HepG2 (cell line): Measurements from ENCODE around the gene CPLX1. TPM values are rescaled to one million over a fixed set of nuclear protein-coding genes. Genes with fewer than 3 reads are reported as not detected.
A peak's percentile ranks its signal among the peaks of the same experiment; 100 is the strongest.

Experiments used
- ATAC-seq: fragments of 200-7000 bp; cut with Tn5 transposase; 3 replicates; pipeline ENCODE4 v1.9.1; 2020; ENCODE audit warnings: mild to moderate bottlenecking, moderate library complexity
- BruUV-seq: library from RNA; stranded (reverse); fragments of 400-500 nt; replicated peaks from 2 replicates; lab custom pipeline; 2021; lab: Mats Ljungman, UMichigan
- CTCF ChIA-PET: fragments of 300-600 bp; formaldehyde crosslinking; extraction: SDS; loops from one replicate; lab custom pipeline; 2021; ENCODE audit warnings: low total read pairs, inconsistent platforms, low intra/inter-chr PET ratio; lab: Yijun Ruan, JAX
- POLR2A ChIA-PET: fragments of 350-600 bp; sonication (Branson Sonifier 250); formaldehyde crosslinking; loops from one replicate; lab custom pipeline; 2020; ENCODE audit warnings: antibody characterized with exemption, inconsistent platforms; lab: Yijun Ruan, JAX
- DNase-seq: peaks from one replicate; pipeline ENCODE4 v3.0.0-alpha.2; 2015; ENCODE audit warnings: low spot score
- FAIRE-seq: peaks from 3 replicates; lab custom pipeline; 2011; peaks lifted over from hg19 to GRCh38; lab: Jason Lieb, UNC
- H2AFZ ChIP-seq: one replicate; pipeline ENCODE4 v1.6.1; 2011; ENCODE audit warnings: low read length, inconsistent platforms
- H3K27ac ChIP-seq: fragments of 300-600 bp; 3 replicates; pipeline ENCODE4 v1.8.0; 2011; ENCODE audit warnings: mixed run types, mild to moderate bottlenecking, mixed read lengths, low read length, inconsistent platforms; ENCODE audit not compliant: insufficient read depth; ENCODE audit errors: extremely low read length
- H3K27me3 ChIP-seq, 2 experiments: fragments of 200-600 bp in 1 of 2; 2 replicates in 1 of 2; 3 replicates in 1 of 2; pipeline versions ENCODE4 v1.6.0 to v1.8.0; 2011; ENCODE audit warnings: low read length in 2 of 2, mild to moderate bottlenecking in 2 of 2, moderate library complexity in 2 of 2, inconsistent platforms in 1 of 2; ENCODE audit not compliant: insufficient read depth in 2 of 2, control insufficient read depth in 1 of 2
- H3K36me3 ChIP-seq, 2 experiments: fragments of 200-600 bp in 1 of 2; replicated peaks in 1 of 2; 2 replicates in 1 of 2; 3 replicates in 1 of 2; pipeline versions ENCODE4 v1.5.1 to v1.8.0; 2011; ENCODE audit warnings: low read length in 2 of 2, inconsistent platforms in 1 of 2; ENCODE audit not compliant: insufficient read depth in 2 of 2, control insufficient read depth in 1 of 2
- H3K4me1 ChIP-seq: 2 replicates; pipeline ENCODE4 v1.5.1; 2012; ENCODE audit warnings: low read length, inconsistent platforms; ENCODE audit not compliant: insufficient read depth
- H3K4me2 ChIP-seq: 2 replicates; pipeline ENCODE4 v1.6.0; 2011; ENCODE audit warnings: low read depth, low read length, inconsistent platforms
- H3K4me3 ChIP-seq, 3 experiments: fragments of 200-600 bp in 1 of 3; sonication (generic), shearing (Covaris generic) in 1 of 3; replicated peaks in 1 of 3; 2 replicates each; pipeline ENCODE4 v1.5.1; 2011 to 2016; ENCODE audit warnings: low read length in 3 of 3, inconsistent platforms in 2 of 3, low read depth in 2 of 3, mild to moderate bottlenecking in 2 of 3, control low read depth in 1 of 3, mixed read lengths in 1 of 3; ENCODE audit not compliant: insufficient read depth in 1 of 3
- H3K79me2 ChIP-seq: one replicate; pipeline ENCODE4 v1.6.1; 2011; ENCODE audit warnings: low read length, inconsistent platforms; ENCODE audit not compliant: insufficient read depth
- H3K9ac ChIP-seq: 2 replicates; pipeline ENCODE4 v1.6.0; 2011; ENCODE audit warnings: mild to moderate bottlenecking, low read depth, low read length, inconsistent platforms; ENCODE audit not compliant: insufficient read depth
- H3K9me3 ChIP-seq: 2 replicates; pipeline ENCODE4 v1.5.1; 2012; ENCODE audit warnings: mild to moderate bottlenecking, low read length
- H4K20me1 ChIP-seq: 2 replicates; pipeline ENCODE4 v1.6.0; 2011; ENCODE audit warnings: inconsistent platforms, mild to moderate bottlenecking, low read length, moderate library complexity; ENCODE audit not compliant: insufficient read depth
- ARID2 ChIP-seq: sonication (generic); formaldehyde crosslinking; IDR thresholded peaks from 2 replicates; pipeline ENCODE4 v1.8.1; 2022; ENCODE audit warnings: mild to moderate bottlenecking, missing genetic modification reagents, borderline replicate concordance
- ARID3A ChIP-seq: IDR thresholded peaks from 2 replicates; pipeline ENCODE4 v1.6.1; 2012; ENCODE audit warnings: low read depth, low read length, improper control_type of control experiment
- DMAP1 ChIP-seq: IDR thresholded peaks from 2 replicates; pipeline ENCODE4 v1.6.1; 2016
- MAX ChIP-seq: IDR thresholded peaks from 2 replicates; pipeline ENCODE4 v1.6.1; 2012; ENCODE audit warnings: inconsistent platforms
- RFXANK ChIP-seq: IDR thresholded peaks from 2 replicates; pipeline ENCODE4 v1.6.1; 2016
- TBX3 ChIP-seq: fragments of 450-650 bp; IDR thresholded peaks from 2 replicates; pipeline ENCODE4 v1.6.1; 2017; ENCODE audit warnings: antibody characterized with exemption, mild to moderate bottlenecking, inconsistent platforms, borderline replicate concordance
- ZBTB44 ChIP-seq: sonication (generic); formaldehyde crosslinking; IDR thresholded peaks from 2 replicates; pipeline ENCODE4 v1.4.0; 2020; ENCODE audit warnings: missing genetic modification reagents
- ZFP36 ChIP-seq: fragments of 150-350 bp; IDR thresholded peaks from 2 replicates; pipeline ENCODE4 v1.6.1; 2018; ENCODE audit warnings: borderline replicate concordance, low read length, low read depth; ENCODE audit not compliant: partially characterized antibody
- ZGPAT ChIP-seq: IDR thresholded peaks from 2 replicates; pipeline ENCODE4 v1.6.1; 2016; ENCODE audit warnings: mild to moderate bottlenecking
- ZNF468 ChIP-seq: sonication (generic); formaldehyde crosslinking; IDR thresholded peaks from 2 replicates; pipeline ENCODE4 v1.8.0; 2022; ENCODE audit warnings: mild to moderate bottlenecking, moderate library complexity, missing genetic modification reagents
- ZSCAN22 ChIP-seq: sonication (generic); formaldehyde crosslinking; IDR thresholded peaks from 2 replicates; pipeline ENCODE4 v1.4.0; 2020; ENCODE audit warnings: mild to moderate bottlenecking, missing genetic modification reagents
- WGBS: methylation state at CpG from one replicate; pipeline ENCODE4 v1.1.6; 2017; ENCODE audit warnings: low lambda C conversion rate; 5-methylcytosine and 5-hydroxymethylcytosine counted together
- in situ Hi-C: cut with HindIII; loops from 2 replicates; pipeline ENCODE4 v1.10.0; 2017; ENCODE audit warnings: low pct_unique_long_range_greater_than_20kb; ENCODE audit not compliant: extremely low pct_ligation_motif_present
- intact Hi-C: fragments of 100-400 bp; cut with micrococcal nuclease; formaldehyde crosslinking; loops from one replicate; pipeline ENCODE4 v1.10.0; 2022; ENCODE audit not compliant: unreplicated experiment
- polyA plus RNA-seq, 8 experiments: library from polyadenylated mRNA; depleted of rRNA in 3 of 8; stranded (reverse) in 7 of 8; unstranded in 1 of 8; fragments of >200 nt; fragmentation: Illumina TruSeq in 4 of 8; extraction: Trizol in 4 of 8; gene quantifications; 2 replicates each; pipeline versions ENCODE4 v1.2.1 to v1.2.3, GENCODE V29; 2011 to 2016; ENCODE audit warnings: low read depth in 4 of 8, missing spikeins in 1 of 8, mixed read lengths in 1 of 8; ENCODE audit not compliant: insufficient read depth in 1 of 8
- total RNA-seq, 5 experiments: library from RNA; depleted of rRNA; stranded (reverse); fragments of >200 nt; fragmentation: Illumina TruSeq; extraction: Trizol; gene quantifications; 2 replicates each; pipeline ENCODE4 v1.2.3, GENCODE V29; 2016; ENCODE audit warnings: low read depth in 1 of 5

CPLX1 gene
- total and polyA plus RNA-seq, 2 of the 13 experiments (the other 11 are each of a cell fraction or from before 2014, with no cell fraction given), result 0.18 TPM

- TF ChIP-seq ARID3A, result no peak
- TF ChIP-seq ARID2 (CRISPR knock-in tag), result no peak
- TF ChIP-seq DMAP1, result no peak
- no peak for TF ChIP-seq ZFP36
- TF ChIP-seq ZBTB44 (CRISPR knock-in tag), result no peak
- no peak for TF ChIP-seq TBX3
These were observed 29.7 kb downstream of the CPLX1 start (continued) for GRCh38 chr4:796206-796605.

- ATAC-seq (no peak), DNase-seq (no peak), FAIRE-seq (no peak)
- ChIA-PET POLR2A (interaction anchor here (1.0 to 3.4 kb wide), 2 partner anchors 14 to 21 kb away, joined by 3 to 27 read pairs; no protein-coding TSS in a partner anchor), CTCF (no interaction called here)
- 37% methylated on average over 2 of the region's 20 CpGs for WGBS
- TF ChIP-seq ZNF468 (no peak), RFXANK (CRISPR knock-in tag) (no peak), ZSCAN22 (no peak), MAX (no peak), ZGPAT (CRISPR knock-in tag) (no peak)
- intact Hi-C loops, result no loop called here
- Histone ChIP-seq H3K9me3 (no peaks in the 10 kb centered on the region), H3K27ac (no peak overlapping the region), H3K4me3 (peak overlapping the region in 1 of 3 experiments; percentile 46; a peak in 1 of 6 replicates), H2AFZ (no peak overlapping the region), H3K9ac (no peak overlapping the region), H3K4me1 (peaks cover 14% of the 10 kb centered on the region; the same call in 1 of the 2 replicates), H3K27me3 (peaks cover 16 to 61% of the 10 kb centered on the region in 2 experiments), H3K4me2 (no peak overlapping the region), H3K79me2 (no peaks in the 10 kb centered on the region), H3K36me3 (no peaks in the 10 kb centered on the region), H4K20me1 (no peaks in the 10 kb centered on the region)
- in situ Hi-C loops, result no loop called here
- no TSS peak for BruUV-seq
These were observed 30.2 kb downstream of the CPLX1 start for GRCh38 chr4:795726-796119.
